NCI-H82 treated with DMSO at 0.1 percent for 48 hours (cell line): ENCODE measurements around the gene FHL1.
"Not testable (repeated sequence)": the region's sequence is repeated elsewhere in the genome, so short reads cannot be mapped to it uniquely, and the experiment has no call there.

Source experiments
- DNase-seq: peaks from one replicate; lab custom pipeline; 2025; ENCODE audit not compliant: unreplicated experiment; lab: John Stamatoyannopoulos, UW

Gene FHL1

GRCh38 chrX:136146614-136147314 is 569 bp upstream of the FHL1 start:
- peak; percentile 35 for DNase-seq

GRCh38 chrX:136147976-136148375 is 643 bp downstream of the FHL1 start:
- no peak for DNase-seq

- DNase-seq = no peak
These were observed 1.1 kb downstream of the FHL1 start for GRCh38 chrX:136148391-136148790.

- DNase-seq = no peak
These were observed 7.7 kb downstream of the FHL1 start for GRCh38 chrX:136154998-136155397.

GRCh38 chrX:136156560-136157117 is 9.3 kb downstream of the FHL1 start:
- DNase-seq = no peak

GRCh38 chrX:136157187-136157586 is 9.9 kb downstream of the FHL1 start:
- DNase-seq = no peak

GRCh38 chrX:136158685-136159084 is 11.4 kb downstream of the FHL1 start:
- DNase-seq = no peak

- DNase-seq = no peak
These were observed 12.3 kb downstream of the FHL1 start for GRCh38 chrX:136159611-136160025.

- DNase-seq = peak; percentile 20
These were observed 15.7 kb downstream of the FHL1 start for GRCh38 chrX:136162827-136163570.

- no peak for DNase-seq
These were observed 16.4 kb downstream of the FHL1 start for GRCh38 chrX:136163689-136164088.

- DNase-seq = no peak
These were observed 18.1 kb downstream of the FHL1 start for GRCh38 chrX:136165406-136165805.

GRCh38 chrX:136166221-136166855 is 19.0 kb downstream of the FHL1 start:
- DNase-seq = no peak

GRCh38 chrX:136167989-136168388 is 20.7 kb downstream of the FHL1 start:
- not testable (repeated sequence) for DNase-seq

- no peak for DNase-seq
These were observed 21.8 kb downstream of the FHL1 start for GRCh38 chrX:136168929-136169735.

- DNase-seq = no peak
These were observed 22.9 kb downstream of the FHL1 start for GRCh38 chrX:136170139-136170800.

- no peak for DNase-seq
These were observed 24.1 kb downstream of the FHL1 start for GRCh38 chrX:136171420-136171819.

- DNase-seq = no peak
These were observed 29.1 kb downstream of the FHL1 start for GRCh38 chrX:136176399-136176825.

GRCh38 chrX:136179133-136179532 is 31.8 kb downstream of the FHL1 start:
- no peak for DNase-seq

- DNase-seq = no peak
These were observed 35.1 kb downstream of the FHL1 start for GRCh38 chrX:136182414-136182813.

- no peak for DNase-seq
These were observed 35.8 kb downstream of the FHL1 start for GRCh38 chrX:136183172-136183571.
